KMS-11 (cell line): Measurements from ENCODE around the gene GIPC2.

Source experiments
- H2AFZ ChIP-seq: fragments of 200-600 bp; sonication (generic); 2 replicates; pipeline ENCODE4 v1.6.1; 2016; ENCODE audit warnings: antibody characterized with exemption, mixed run types, low read depth
- H3K27ac ChIP-seq: fragments of 200-600 bp; sonication (generic); 2 replicates; pipeline ENCODE4 v1.6.1; 2016; ENCODE audit warnings: mild to moderate bottlenecking, mixed run types
- H3K27me3 ChIP-seq: fragments of 200-600 bp; sonication (generic); 2 replicates; pipeline ENCODE4 v1.6.1; 2017; ENCODE audit warnings: mild to moderate bottlenecking, low read depth, mixed run types, moderate library complexity; ENCODE audit not compliant: insufficient read depth
- H3K36me3 ChIP-seq: fragments of 200-600 bp; sonication (generic); 2 replicates; pipeline ENCODE4 v1.6.1; 2017; ENCODE audit warnings: mild to moderate bottlenecking, mixed run types; ENCODE audit not compliant: insufficient read depth
- H3K4me1 ChIP-seq: fragments of 200-600 bp; sonication (generic); 2 replicates; pipeline ENCODE4 v1.6.1; 2016; ENCODE audit warnings: mild to moderate bottlenecking, low read depth, mixed run types; ENCODE audit not compliant: poor library complexity, severe bottlenecking
- H3K4me2 ChIP-seq: fragments of 200-600 bp; sonication (generic); 2 replicates; pipeline ENCODE4 v1.7.0; 2016; ENCODE audit warnings: mild to moderate bottlenecking, mixed run types
- H3K4me3 ChIP-seq: fragments of 200-600 bp; sonication (generic); IDR thresholded peaks from 2 replicates; pipeline ENCODE4 v1.6.1; 2017; ENCODE audit warnings: low read depth, low read length, mixed read lengths; ENCODE audit not compliant: insufficient read depth
- H3K79me2 ChIP-seq: fragments of 200-600 bp; sonication (generic); 2 replicates; pipeline ENCODE4 v1.6.1; 2016; ENCODE audit warnings: low read depth, mixed run types; ENCODE audit not compliant: insufficient read depth
- H3K9ac ChIP-seq: fragments of 200-600 bp; sonication (generic); 2 replicates; pipeline ENCODE4 v1.6.1; 2016; ENCODE audit warnings: mild to moderate bottlenecking, mixed run types
- H4K20me1 ChIP-seq: fragments of 200-600 bp; sonication (generic); 2 replicates; pipeline ENCODE4 v1.6.1; 2016; ENCODE audit warnings: mild to moderate bottlenecking, mixed run types; ENCODE audit not compliant: insufficient read depth
- CTCF ChIP-seq: fragments of 200-600 bp; sonication (generic); conservative IDR thresholded peaks from 2 replicates; pipeline ENCODE4 v1.6.1; 2017; ENCODE audit warnings: low read depth, mild to moderate bottlenecking, antibody characterized with exemption, low read length, moderate library complexity, mixed read lengths

GIPC2 gene

GRCh38 chr1:78032996-78033796, 12.6 kb upstream of the GIPC2 start:
- Histone ChIP-seq H3K79me2 (no peaks in the 10 kb centered on the region), H3K4me1 (no peaks in the 10 kb centered on the region), H3K27ac (no peak overlapping the region), H3K9ac (no peak overlapping the region), H3K4me3 (no peak overlapping the region), H3K36me3 (no peaks in the 10 kb centered on the region), H3K4me2 (no peak overlapping the region), H4K20me1 (no peaks in the 10 kb centered on the region), H3K27me3 (no peaks in the 10 kb centered on the region), H2AFZ (no peak overlapping the region)
- TF ChIP-seq CTCF: no peak

GRCh38 chr1:78033797-78034172, 12.0 kb upstream of the GIPC2 start:
- Histone ChIP-seq H3K36me3 (no peaks in the 10 kb centered on the region), H3K4me1 (no peaks in the 10 kb centered on the region), H4K20me1 (no peaks in the 10 kb centered on the region), H3K79me2 (no peaks in the 10 kb centered on the region), H2AFZ (no peak overlapping the region), H3K27me3 (no peaks in the 10 kb centered on the region), H3K9ac (no peak overlapping the region), H3K4me2 (no peak overlapping the region), H3K27ac (no peak overlapping the region), H3K4me3 (no peak overlapping the region)
- no peak for TF ChIP-seq CTCF

GRCh38 chr1:78035121-78035520, 10.6 kb upstream of the GIPC2 start:
- TF ChIP-seq CTCF: no peak
- Histone ChIP-seq H2AFZ (no peak overlapping the region), H3K27ac (no peak overlapping the region), H3K79me2 (no peaks in the 10 kb centered on the region), H3K4me2 (no peak overlapping the region), H4K20me1 (no peaks in the 10 kb centered on the region), H3K4me1 (no peaks in the 10 kb centered on the region), H3K36me3 (no peaks in the 10 kb centered on the region), H3K4me3 (no peak overlapping the region), H3K27me3 (no peaks in the 10 kb centered on the region), H3K9ac (no peak overlapping the region)

- Histone ChIP-seq H3K4me1 (no peaks in the 10 kb centered on the region), H3K9ac (no peak overlapping the region), H3K4me3 (no peak overlapping the region), H3K4me2 (no peak overlapping the region), H2AFZ (no peak overlapping the region), H3K36me3 (no peaks in the 10 kb centered on the region), H3K27ac (no peak overlapping the region), H4K20me1 (no peaks in the 10 kb centered on the region), H3K79me2 (no peaks in the 10 kb centered on the region), H3K27me3 (no peaks in the 10 kb centered on the region)
- no peak for TF ChIP-seq CTCF
Measured at GRCh38 chr1:78036450-78036849, 9.3 kb upstream of the GIPC2 start.
